RWPE1 (cell line): ENCODE data around the gene PTPRD.

Experiments used
- CTCF ChIA-PET: fragments of 350-600 bp; sonication (Branson Sonifier 250); formaldehyde crosslinking; extraction: SDS; loops from one replicate; lab custom pipeline; 2021; lab: Yijun Ruan, JAX
- POLR2A ChIA-PET: fragments of 400-600 bp; formaldehyde crosslinking; extraction: SDS; loops from one replicate; lab custom pipeline; 2020; ENCODE audit warnings: antibody characterized with exemption; ENCODE audit not compliant: low non-redundant PET; lab: Yijun Ruan, JAX
- DNase-seq: peaks from one replicate; pipeline ENCODE4 v3.0.0; 2012; ENCODE audit warnings: low spot score
- H3K27ac ChIP-seq: fragments of 450-650 bp; 2 replicates; pipeline ENCODE4 v1.5.1; 2017
- TF ChIP-seq, protein P1 (sequence below): fragments of 450-650 bp; conservative IDR thresholded peaks from 2 replicates; pipeline ENCODE4 v1.5.1; 2017; ENCODE audit warnings: low read depth, mild to moderate bottlenecking

The PTPRD gene

DNA sequence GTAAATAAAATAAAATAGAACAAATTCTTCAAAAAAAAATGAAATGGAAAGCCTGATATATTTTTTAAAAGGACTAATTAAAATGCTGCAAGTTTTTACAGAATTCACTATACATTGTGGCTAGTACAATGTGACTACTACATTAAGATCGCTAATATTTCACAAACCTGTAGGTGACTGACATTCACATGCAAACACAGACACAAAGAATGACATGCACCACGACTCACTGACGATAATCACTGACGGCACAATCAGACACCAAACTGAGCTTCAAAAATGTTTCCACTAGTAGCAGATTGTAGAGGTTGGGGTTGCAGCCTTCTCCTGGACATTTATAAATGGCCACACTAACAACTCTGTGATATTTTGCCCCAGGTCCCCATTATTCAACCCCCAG is 2175.5 kb downstream of the PTPRD start:
- ChIA-PET CTCF (no interaction called here), POLR2A (no interaction called here)
- TF ChIP-seq, protein P1, sequence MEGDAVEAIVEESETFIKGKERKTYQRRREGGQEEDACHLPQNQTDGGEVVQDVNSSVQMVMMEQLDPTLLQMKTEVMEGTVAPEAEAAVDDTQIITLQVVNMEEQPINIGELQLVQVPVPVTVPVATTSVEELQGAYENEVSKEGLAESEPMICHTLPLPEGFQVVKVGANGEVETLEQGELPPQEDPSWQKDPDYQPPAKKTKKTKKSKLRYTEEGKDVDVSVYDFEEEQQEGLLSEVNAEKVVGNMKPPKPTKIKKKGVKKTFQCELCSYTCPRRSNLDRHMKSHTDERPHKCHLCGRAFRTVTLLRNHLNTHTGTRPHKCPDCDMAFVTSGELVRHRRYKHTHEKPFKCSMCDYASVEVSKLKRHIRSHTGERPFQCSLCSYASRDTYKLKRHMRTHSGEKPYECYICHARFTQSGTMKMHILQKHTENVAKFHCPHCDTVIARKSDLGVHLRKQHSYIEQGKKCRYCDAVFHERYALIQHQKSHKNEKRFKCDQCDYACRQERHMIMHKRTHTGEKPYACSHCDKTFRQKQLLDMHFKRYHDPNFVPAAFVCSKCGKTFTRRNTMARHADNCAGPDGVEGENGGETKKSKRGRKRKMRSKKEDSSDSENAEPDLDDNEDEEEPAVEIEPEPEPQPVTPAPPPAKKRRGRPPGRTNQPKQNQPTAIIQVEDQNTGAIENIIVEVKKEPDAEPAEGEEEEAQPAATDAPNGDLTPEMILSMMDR = no peak
- no peak for DNase-seq
- no peak overlapping the region for H3K27ac ChIP-seq

DNA sequence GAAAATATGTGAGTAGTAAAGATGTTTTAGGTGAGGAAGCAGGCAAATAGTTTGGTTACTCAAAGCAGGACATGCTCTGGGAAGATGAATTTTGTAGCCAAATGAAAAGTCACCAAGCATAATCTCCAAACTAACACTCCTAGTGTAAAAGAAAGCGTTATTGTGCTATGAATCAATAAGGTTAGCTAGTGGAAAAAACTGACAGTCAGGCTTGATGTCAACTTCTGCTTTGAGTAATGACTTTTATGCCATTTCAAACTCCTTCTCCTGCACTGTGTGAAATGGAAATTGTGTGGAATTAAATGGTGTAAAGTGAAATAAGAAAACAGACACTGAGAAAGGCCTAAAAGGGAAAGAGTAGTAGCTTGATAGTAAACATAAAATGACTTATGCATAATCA is 2176.0 kb downstream of the PTPRD start:
- POLR2A ChIA-PET = no interaction called here
- DNase-seq = no peak
- no peak overlapping the region for H3K27ac ChIP-seq
- TF ChIP-seq, protein P1 = no peak
- CTCF ChIA-PET = no interaction called here

DNA sequence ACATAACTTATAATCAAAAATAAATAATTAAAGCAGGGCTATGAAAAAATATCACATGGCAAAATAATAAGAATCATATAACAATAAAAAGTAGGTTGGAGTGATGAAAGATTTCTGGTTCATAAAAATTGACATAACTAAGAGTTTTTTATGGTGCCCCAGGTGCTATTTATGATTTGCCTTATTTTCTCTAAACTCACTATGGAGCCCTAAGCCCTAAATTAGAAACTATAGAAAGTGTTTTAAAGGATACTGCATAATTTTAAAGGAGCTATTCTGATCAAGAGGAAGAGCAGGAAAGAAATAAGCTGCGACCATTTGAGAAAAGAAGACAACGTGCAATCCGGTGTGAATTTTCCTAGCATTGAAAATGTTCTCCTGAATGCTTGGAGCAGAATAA is 2178.2 kb downstream of the PTPRD start:
- DNase-seq = no peak
- H3K27ac ChIP-seq = no peak overlapping the region
- ChIA-PET CTCF (no interaction called here), POLR2A (no interaction called here)
- TF ChIP-seq, protein P1 = no peak

DNA sequence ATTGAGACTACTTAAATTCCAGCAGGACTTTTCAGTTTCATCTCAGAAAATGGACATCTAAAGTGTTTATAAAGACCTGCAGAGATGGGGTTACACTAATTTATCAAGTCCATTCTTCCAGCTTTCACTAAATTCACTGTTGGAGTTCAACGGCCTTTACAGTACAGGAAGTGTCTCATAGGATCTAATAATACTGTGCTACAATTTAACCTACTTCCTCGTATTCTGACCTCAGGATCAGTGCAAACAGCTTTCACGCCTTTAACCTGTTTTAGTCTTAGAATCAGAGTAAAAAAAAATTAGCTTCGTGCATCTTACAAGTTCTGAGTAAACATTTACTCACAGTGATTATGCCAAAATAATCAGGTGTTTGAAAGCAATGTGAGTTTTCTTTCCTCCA is 2180.6 kb downstream of the PTPRD start:
- DNase-seq = no peak
- H3K27ac ChIP-seq = no peak overlapping the region
- TF ChIP-seq, protein P1 = no peak
- CTCF ChIA-PET = interaction anchor here (0.6 kb wide), 1 partner anchor 82 kb away, joined by 4 read pairs; no protein-coding TSS in a partner anchor
- POLR2A ChIA-PET = no interaction called here

DNA sequence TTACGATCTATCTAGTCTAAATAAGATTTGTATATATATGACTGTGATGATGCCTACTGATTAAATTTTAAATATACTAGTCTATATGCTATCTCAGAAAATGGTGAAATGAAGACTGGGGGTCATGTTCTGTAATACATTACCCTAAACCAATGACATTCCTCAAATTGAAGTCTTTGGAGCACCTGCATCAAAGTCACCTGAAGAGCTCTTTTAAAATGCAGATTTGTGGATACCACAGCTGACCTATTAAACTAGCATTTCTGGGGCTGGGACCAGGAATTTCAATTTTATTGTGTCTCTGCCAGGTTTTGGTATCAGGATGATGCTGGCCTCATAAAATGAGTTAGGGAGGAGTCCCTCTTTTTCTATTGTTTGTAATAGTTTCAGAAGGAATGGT is 2181.3 kb downstream of the PTPRD start:
- DNase-seq = no peak
- ChIA-PET CTCF (interaction anchor here (0.6 kb wide), 1 partner anchor 82 kb away, joined by 4 read pairs; no protein-coding TSS in a partner anchor), POLR2A (no interaction called here)
- TF ChIP-seq, protein P1 = no peak
- no peak overlapping the region for H3K27ac ChIP-seq

DNA sequence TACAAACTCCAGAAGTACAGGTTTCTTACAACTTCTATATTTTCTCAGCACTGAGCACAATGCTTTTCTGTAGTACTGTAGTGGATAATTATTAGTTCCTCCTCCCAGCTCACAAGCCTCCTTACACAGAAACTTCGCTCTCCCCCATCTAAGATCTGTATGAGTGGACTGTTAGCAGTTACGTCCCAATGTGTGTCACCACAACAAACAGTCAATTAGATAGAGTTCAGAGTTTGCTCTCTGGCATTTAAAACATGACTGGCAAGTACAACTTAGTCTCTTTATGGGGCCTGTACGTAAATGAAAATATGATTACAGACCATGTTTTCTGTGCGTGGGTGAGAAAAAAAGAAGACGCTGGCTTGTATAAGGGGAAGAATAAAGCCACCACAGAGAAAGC is 2181.9 kb downstream of the PTPRD start:
- CTCF ChIA-PET = no interaction called here
- DNase-seq = no peak
- H3K27ac ChIP-seq = no peak overlapping the region
- POLR2A ChIA-PET = no interaction called here
- TF ChIP-seq, protein P1 = no peak

DNA sequence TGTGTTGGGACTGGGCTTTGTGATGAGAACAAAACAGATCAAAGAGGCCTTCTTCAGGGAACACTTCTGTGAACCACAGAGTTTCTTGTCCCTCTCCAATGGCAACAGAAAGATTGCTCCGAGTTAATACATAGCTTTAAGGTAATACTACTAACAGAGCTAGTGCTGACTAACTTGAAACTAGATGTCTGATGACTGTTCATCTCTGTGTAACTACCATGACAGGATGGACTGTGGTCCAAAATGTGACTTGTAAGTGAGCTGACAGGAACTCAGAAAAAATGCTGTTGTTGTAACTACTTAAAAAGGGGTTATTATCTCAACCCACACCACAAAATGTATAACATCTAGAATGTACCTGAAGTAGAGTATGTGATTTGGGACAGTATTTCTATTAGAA is 2183.0 kb downstream of the PTPRD start:
- H3K27ac ChIP-seq = no peak overlapping the region
- TF ChIP-seq, protein P1 = no peak
- ChIA-PET CTCF (no interaction called here), POLR2A (no interaction called here)
- DNase-seq = no peak
